Measurements from ENCODE around the gene SPACDR.

Gene SPACDR

GRCh38 chr7:100491192-100491578 lies 27.1 kb upstream of the SPACDR start:
- H3K27me3 ChIP-seq (replicated peaks; ENCODE audit: control insufficient read depth, insufficient read depth, low read length) = no peaks in the 10 kb centered on the region
- TF ChIP-seq CTCF (IDR thresholded peaks at IDR 0.05; ENCODE audit: insufficient read depth, low read length, poor library complexity, severe bottlenecking) = no peak
- DNase-seq (ENCODE audit: extremely low read depth, insufficient read length) = no peak
- no peaks in the 10 kb centered on the region for H3K36me3 ChIP-seq (ENCODE audit: control insufficient read depth, insufficient read depth, low read length)
- no peak overlapping the region for H3K4me3 ChIP-seq (replicated peaks; ENCODE audit: low read depth, low read length)

DNA sequence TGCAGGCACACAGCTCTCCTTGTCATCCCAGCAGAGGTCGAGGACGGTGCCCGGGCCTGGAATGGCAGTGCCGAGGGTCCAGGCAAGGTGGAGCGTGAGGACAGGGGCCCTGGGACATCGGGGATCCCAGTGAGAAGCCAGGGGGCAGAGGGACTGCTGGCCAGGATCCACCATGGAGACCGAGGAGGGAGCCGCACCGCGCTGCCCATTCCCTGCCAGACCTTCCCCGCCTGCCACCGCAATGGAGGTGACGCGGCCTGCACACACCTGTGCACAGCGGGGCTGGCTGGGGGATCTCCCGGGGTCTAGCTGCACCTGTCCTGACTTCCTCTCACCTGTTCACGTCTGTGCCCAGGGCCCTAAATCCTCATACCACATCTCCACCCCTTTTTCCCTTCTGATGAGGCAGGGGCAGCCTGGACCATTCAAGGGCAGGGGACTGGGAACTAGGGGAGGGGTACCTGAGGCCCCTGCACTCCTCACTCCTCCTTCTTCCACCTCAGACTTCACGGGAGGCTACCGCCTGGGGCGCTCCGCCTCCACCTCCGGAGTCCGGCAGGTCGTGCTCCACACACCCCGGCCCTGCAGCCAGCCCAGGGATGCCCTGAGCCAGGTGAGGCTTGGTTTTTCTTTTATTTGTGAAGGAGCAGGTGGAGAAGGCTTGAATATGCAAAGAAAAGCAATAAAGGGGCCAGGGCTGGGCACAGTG lies 26.6 kb upstream of the SPACDR start:
- H3K36me3 ChIP-seq (ENCODE audit: control insufficient read depth, insufficient read depth, low read length) = no peaks in the 10 kb centered on the region
- no peak overlapping the region for H3K4me3 ChIP-seq (replicated peaks; ENCODE audit: low read depth, low read length)
- TF ChIP-seq CTCF (IDR thresholded peaks at IDR 0.05; ENCODE audit: insufficient read depth, low read length, poor library complexity, severe bottlenecking) = no peak
- DNase-seq (ENCODE audit: extremely low read depth, insufficient read length) = no peak
- H3K27me3 ChIP-seq (replicated peaks; ENCODE audit: control insufficient read depth, insufficient read depth, low read length) = no peaks in the 10 kb centered on the region

DNA sequence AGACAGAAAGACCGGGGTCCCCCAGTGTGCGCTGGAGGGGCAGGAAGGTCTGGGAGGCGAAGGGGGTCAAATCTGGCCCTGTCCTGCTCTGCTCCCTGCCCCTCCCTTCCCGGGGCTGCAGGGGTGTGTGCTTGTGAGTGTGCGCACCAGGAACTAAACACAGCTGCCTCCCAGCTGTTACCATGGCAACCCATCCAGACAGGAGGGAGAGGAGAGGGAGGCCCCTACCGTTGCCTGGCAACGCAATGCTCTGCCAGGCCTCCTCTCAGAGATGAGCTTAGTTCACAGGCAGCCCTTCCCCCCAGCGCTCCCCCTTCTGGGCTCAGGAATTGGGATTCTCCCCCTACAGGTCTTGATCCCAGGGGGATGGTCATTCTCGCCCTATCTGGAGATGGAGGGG lies 25.8 kb upstream of the SPACDR start:
- Histone ChIP-seq H3K4me3 (replicated peaks; ENCODE audit: low read depth, low read length) (no peak overlapping the region), H3K27me3 (replicated peaks; ENCODE audit: control insufficient read depth, insufficient read depth, low read length) (no peaks in the 10 kb centered on the region), H3K36me3 (ENCODE audit: control insufficient read depth, insufficient read depth, low read length) (no peaks in the 10 kb centered on the region)
- no peak for DNase-seq (ENCODE audit: extremely low read depth, insufficient read length)
- TF ChIP-seq CTCF (IDR thresholded peaks at IDR 0.05; ENCODE audit: insufficient read depth, low read length, poor library complexity, severe bottlenecking) = no peak

GRCh38 chr7:100489121-100489520 lies 25.1 kb upstream of the SPACDR start:
- no peaks in the 10 kb centered on the region for H3K36me3 ChIP-seq (ENCODE audit: control insufficient read depth, insufficient read depth, low read length)
- TF ChIP-seq CTCF (IDR thresholded peaks at IDR 0.05; ENCODE audit: insufficient read depth, low read length, poor library complexity, severe bottlenecking) = no peak
- H3K27me3 ChIP-seq (replicated peaks; ENCODE audit: control insufficient read depth, insufficient read depth, low read length) = no peaks in the 10 kb centered on the region
- no peak for DNase-seq (ENCODE audit: extremely low read depth, insufficient read length)
- no peak overlapping the region for H3K4me3 ChIP-seq (replicated peaks; ENCODE audit: low read depth, low read length)

- no peak for TF ChIP-seq CTCF (IDR thresholded peaks at IDR 0.05; ENCODE audit: insufficient read depth, low read length, poor library complexity, severe bottlenecking)
- H3K36me3 ChIP-seq (ENCODE audit: control insufficient read depth, insufficient read depth, low read length) = no peaks in the 10 kb centered on the region
- H3K27me3 ChIP-seq (replicated peaks; ENCODE audit: control insufficient read depth, insufficient read depth, low read length) = no peaks in the 10 kb centered on the region
- no peak overlapping the region for H3K4me3 ChIP-seq (replicated peaks; ENCODE audit: low read depth, low read length)
- DNase-seq (ENCODE audit: extremely low read depth, insufficient read length) = no peak
Measured at GRCh38 chr7:100488333-100489095, 24.5 kb upstream of the SPACDR start.

Data from GM06990 (cell line).